ENCODE results near the gene CCDC63. TPM values are rescaled to one million over a fixed set of nuclear protein-coding genes. Genes with fewer than 3 reads are reported as not detected.

The CCDC63 gene
- total and polyA plus RNA-seq, 2 donors (not counting 3 experiments of a cell fraction or from before 2014, with no cell fraction given), result not detected

DNA sequence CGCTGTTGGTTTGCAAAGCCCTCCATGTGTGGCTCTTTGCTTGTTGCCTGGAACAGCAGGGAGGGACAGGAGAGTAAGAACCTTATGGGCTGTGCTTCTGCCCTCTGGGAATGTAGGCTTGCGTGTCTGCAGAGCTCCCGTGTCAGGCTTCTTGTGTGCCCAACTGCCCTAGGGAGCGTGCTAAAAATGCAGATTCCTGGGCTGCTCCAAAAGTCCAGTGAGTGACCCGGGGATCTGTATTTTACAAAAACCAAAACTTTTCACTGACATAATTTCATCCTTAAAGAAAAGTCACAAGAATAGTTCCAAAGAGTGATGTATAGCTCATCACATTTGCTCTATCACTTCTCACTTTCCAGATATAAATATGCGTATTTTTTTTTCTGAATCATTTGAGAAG is 34.8 kb upstream of the CCDC63 start:
- Histone ChIP-seq H3K79me2 (ENCODE audit: control insufficient read depth, insufficient read depth, low read length) (no peaks in the 10 kb centered on the region), H3K9me3 (replicated peaks; ENCODE audit: control insufficient read depth, insufficient read depth, low read length) (no peaks in the 10 kb centered on the region), H2AFZ (ENCODE audit: low read depth, low read length) (no peak overlapping the region), H3K27ac (ENCODE audit: insufficient read depth, low read depth, low read length) (no peak overlapping the region), H3K36me3 (ENCODE audit: control insufficient read depth in 2 of 2, extremely low read depth in 1 of 2, insufficient read depth in 2 of 2, low read length in 2 of 2) (no peaks in the 10 kb centered on the region), H3K9ac (replicated peaks; ENCODE audit: extremely low read depth, insufficient read depth, low read length) (no peak overlapping the region), H3K4me1 (ENCODE audit: control insufficient read depth, extremely low read depth, insufficient read depth, low read length) (no peaks in the 10 kb centered on the region), H3K9me1 (replicated peaks; ENCODE audit: control insufficient read depth, extremely low read depth, insufficient read depth, low read length) (no peaks in the 10 kb centered on the region), H3K4me2 (ENCODE audit: insufficient read depth, low read length) (no peak overlapping the region), H4K20me1 (replicated peaks; ENCODE audit: control insufficient read depth, extremely low read depth, insufficient read depth, low read length) (no peaks in the 10 kb centered on the region), H3K27me3 (ENCODE audit: control insufficient read depth in 2 of 2, insufficient read depth in 2 of 2, low read length in 2 of 2) (peaks cover 3 to 8% of the 10 kb centered on the region in 2 experiments), H3K4me3 (replicated peaks in 1 of 3; ENCODE audit: insufficient read depth in 1 of 3, low read depth in 1 of 3, low read length in 3 of 3) (no peak overlapping the region)
- DNase-seq (ENCODE audit: low read depth, low spot score) (no peak), FAIRE-seq (no peak)
- POLR2A ChIA-PET, result no interaction called here
- dilution Hi-C loops (cut with MboI; ENCODE audit: extremely low pct_ligation_motif_present, low sequenced_read_pairs) (no loop called here), intact Hi-C loops (cut with micrococcal nuclease) (no loop called here)
- no TSS peak for BruUV-seq (replicated peaks)
- CTCF ChIA-PET, result no interaction called here
- TF ChIP-seq POLR2A (IDR thresholded peaks at IDR 0.05; ENCODE audit: low read depth, low read length), result no peak

DNA sequence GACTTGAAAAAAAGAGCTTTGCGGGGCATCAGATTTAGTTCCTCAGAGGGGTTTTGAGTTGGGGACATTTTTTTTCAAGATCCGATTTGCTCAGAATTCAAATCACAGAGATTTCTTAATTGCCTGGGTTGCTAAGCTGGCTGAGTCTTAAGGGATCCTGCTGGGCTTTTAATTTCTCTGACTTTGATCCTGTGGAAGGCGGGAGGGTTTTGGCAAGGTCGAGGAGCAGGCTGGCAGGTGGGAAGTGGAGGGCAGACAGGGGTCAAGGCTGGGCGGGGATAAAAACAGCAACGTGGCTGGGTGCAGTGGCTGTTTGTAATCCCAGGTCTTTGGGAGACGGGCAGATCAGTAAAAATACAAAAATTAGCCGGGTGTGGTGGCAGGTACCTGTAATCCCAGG is 33.5 kb upstream of the CCDC63 start:
- FAIRE-seq (no peak), DNase-seq (ENCODE audit: low read depth, low spot score) (no peak)
- no peak overlapping the region for H2AFZ ChIP-seq (ENCODE audit: low read depth, low read length)
- H4K20me1 ChIP-seq (replicated peaks; ENCODE audit: control insufficient read depth, extremely low read depth, insufficient read depth, low read length), result no peaks in the 10 kb centered on the region
- intact Hi-C loops (cut with micrococcal nuclease) (no loop called here), dilution Hi-C loops (cut with MboI; ENCODE audit: extremely low pct_ligation_motif_present, low sequenced_read_pairs) (no loop called here)
- no peak overlapping the region for H3K27ac ChIP-seq (ENCODE audit: insufficient read depth, low read depth, low read length)
- no peaks in the 10 kb centered on the region for H3K9me1 ChIP-seq (replicated peaks; ENCODE audit: control insufficient read depth, extremely low read depth, insufficient read depth, low read length)
- ChIA-PET POLR2A (no interaction called here), CTCF (no interaction called here)
- H3K4me2 ChIP-seq (ENCODE audit: insufficient read depth, low read length), result no peak overlapping the region
- no TSS peak for BruUV-seq (replicated peaks)
- no peak overlapping the region for H3K4me3 ChIP-seq (replicated peaks in 1 of 3; ENCODE audit: insufficient read depth in 1 of 3, low read depth in 1 of 3, low read length in 3 of 3)
- H3K79me2 ChIP-seq (ENCODE audit: control insufficient read depth, insufficient read depth, low read length), result no peaks in the 10 kb centered on the region
- H3K27me3 ChIP-seq (ENCODE audit: control insufficient read depth in 2 of 2, insufficient read depth in 2 of 2, low read length in 2 of 2), result peaks cover 3 to 6% of the 10 kb centered on the region in 2 experiments
- H3K9ac ChIP-seq (replicated peaks; ENCODE audit: extremely low read depth, insufficient read depth, low read length), result no peak overlapping the region
- no peak for TF ChIP-seq POLR2A (IDR thresholded peaks at IDR 0.05; ENCODE audit: low read depth, low read length)
- TF ChIP-seq, protein P1, sequence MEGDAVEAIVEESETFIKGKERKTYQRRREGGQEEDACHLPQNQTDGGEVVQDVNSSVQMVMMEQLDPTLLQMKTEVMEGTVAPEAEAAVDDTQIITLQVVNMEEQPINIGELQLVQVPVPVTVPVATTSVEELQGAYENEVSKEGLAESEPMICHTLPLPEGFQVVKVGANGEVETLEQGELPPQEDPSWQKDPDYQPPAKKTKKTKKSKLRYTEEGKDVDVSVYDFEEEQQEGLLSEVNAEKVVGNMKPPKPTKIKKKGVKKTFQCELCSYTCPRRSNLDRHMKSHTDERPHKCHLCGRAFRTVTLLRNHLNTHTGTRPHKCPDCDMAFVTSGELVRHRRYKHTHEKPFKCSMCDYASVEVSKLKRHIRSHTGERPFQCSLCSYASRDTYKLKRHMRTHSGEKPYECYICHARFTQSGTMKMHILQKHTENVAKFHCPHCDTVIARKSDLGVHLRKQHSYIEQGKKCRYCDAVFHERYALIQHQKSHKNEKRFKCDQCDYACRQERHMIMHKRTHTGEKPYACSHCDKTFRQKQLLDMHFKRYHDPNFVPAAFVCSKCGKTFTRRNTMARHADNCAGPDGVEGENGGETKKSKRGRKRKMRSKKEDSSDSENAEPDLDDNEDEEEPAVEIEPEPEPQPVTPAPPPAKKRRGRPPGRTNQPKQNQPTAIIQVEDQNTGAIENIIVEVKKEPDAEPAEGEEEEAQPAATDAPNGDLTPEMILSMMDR (IDR thresholded peaks at IDR 0.05; ENCODE audit: extremely low read depth in 1 of 2, insufficient read depth in 1 of 2, low read depth in 1 of 2, low read length in 2 of 2), result no peak
- no peak for TF ChIP-seq MYC (IDR thresholded peaks at IDR 0.05; ENCODE audit: low read depth, low read length)
- no peak for TF ChIP-seq FOS (IDR thresholded peaks at IDR 0.05; ENCODE audit: borderline replicate concordance, insufficient read depth, low read length)
- no peak for TF ChIP-seq GATA2 (IDR thresholded peaks at IDR 0.05; ENCODE audit: insufficient read depth, insufficient read length, low read depth, low read length)
- no peak for TF ChIP-seq JUN (IDR thresholded peaks at IDR 0.05; ENCODE audit: borderline replicate concordance, insufficient read depth, insufficient read length, low read depth)
- no peaks in the 10 kb centered on the region for H3K4me1 ChIP-seq (ENCODE audit: control insufficient read depth, extremely low read depth, insufficient read depth, low read length)
- no peaks in the 10 kb centered on the region for H3K9me3 ChIP-seq (replicated peaks; ENCODE audit: control insufficient read depth, insufficient read depth, low read length)
- H3K36me3 ChIP-seq (ENCODE audit: control insufficient read depth in 2 of 2, extremely low read depth in 1 of 2, insufficient read depth in 2 of 2, low read length in 2 of 2), result no peaks in the 10 kb centered on the region

Data from endothelial cell of umbilical vein (primary cell).